Activated CD4-positive, alpha-beta T cell treated with anti-CD3 and anti-CD28 coated beads, Interleukin-2, Interleukin-6, amounts not matched to agents 100 ng/mL and 50 ng/mL, durations not matched to agents 16 hours and 8 hours (primary cell): Measurements from ENCODE around the gene CHORDC1.
A peak's percentile ranks its signal among the peaks of the same experiment; 100 is the strongest.
"Not testable (repeated sequence)": the region's sequence is repeated elsewhere in the genome, so short reads cannot be mapped to it uniquely, and the experiment has no call there.

Source experiments
- DNase-seq: peaks from one replicate; pipeline ENCODE4 v3.0.0-alpha.2; 2020

The CHORDC1 gene

GRCh38 chr11:90213322-90213721 is 9.5 kb downstream of the CHORDC1 start:
- DNase-seq: no peak

GRCh38 chr11:90208857-90209256 is 14.0 kb downstream of the CHORDC1 start:
- no peak for DNase-seq

- not testable (repeated sequence) for DNase-seq
Observed at GRCh38 chr11:90207992-90208391, 14.9 kb downstream of the CHORDC1 start.

- peak; percentile 61 for DNase-seq
Observed at GRCh38 chr11:90204832-90205646, 17.8 kb downstream of the CHORDC1 start.

- DNase-seq: no peak
Observed at GRCh38 chr11:90204407-90204806, 18.4 kb downstream of the CHORDC1 start.

- DNase-seq: no peak
Observed at GRCh38 chr11:90202342-90202741, 20.5 kb downstream of the CHORDC1 start.

- no peak for DNase-seq
Observed at GRCh38 chr11:90197377-90197776, 25.5 kb downstream of the CHORDC1 start.

- DNase-seq: no peak
Observed at GRCh38 chr11:90192869-90193582, 29.8 kb downstream of the CHORDC1 start.

GRCh38 chr11:90189011-90189410 is 33.8 kb downstream of the CHORDC1 start:
- DNase-seq: no peak

GRCh38 chr11:90187839-90188238 is 35.0 kb downstream of the CHORDC1 start:
- no peak for DNase-seq

GRCh38 chr11:90179923-90180322 is 42.9 kb downstream of the CHORDC1 start:
- DNase-seq: no peak

- no peak for DNase-seq
Observed at GRCh38 chr11:90178751-90179150, 44.1 kb downstream of the CHORDC1 start.

GRCh38 chr11:90176069-90176468 is 46.8 kb downstream of the CHORDC1 start:
- DNase-seq: no peak

- no peak for DNase-seq
Observed at GRCh38 chr11:90171359-90171758, 51.5 kb downstream of the CHORDC1 start.

- no peak for DNase-seq
Observed at GRCh38 chr11:90168571-90168970, 54.3 kb downstream of the CHORDC1 start.

GRCh38 chr11:90167704-90168103 is 55.1 kb downstream of the CHORDC1 start:
- DNase-seq: not testable (repeated sequence)

- not testable (repeated sequence) for DNase-seq
Observed at GRCh38 chr11:90166982-90167573, 55.8 kb downstream of the CHORDC1 start.
